GDM1 (cell line): ENCODE data around the gene BNIP2.
"Not testable (repeated sequence)": the region's sequence is repeated elsewhere in the genome, so short reads cannot be mapped to it uniquely, and the experiment has no call there.

Experiments used
- DNase-seq: peaks from one replicate; lab custom pipeline; 2025; lab: John Stamatoyannopoulos, UW

BNIP2 gene, protein sequence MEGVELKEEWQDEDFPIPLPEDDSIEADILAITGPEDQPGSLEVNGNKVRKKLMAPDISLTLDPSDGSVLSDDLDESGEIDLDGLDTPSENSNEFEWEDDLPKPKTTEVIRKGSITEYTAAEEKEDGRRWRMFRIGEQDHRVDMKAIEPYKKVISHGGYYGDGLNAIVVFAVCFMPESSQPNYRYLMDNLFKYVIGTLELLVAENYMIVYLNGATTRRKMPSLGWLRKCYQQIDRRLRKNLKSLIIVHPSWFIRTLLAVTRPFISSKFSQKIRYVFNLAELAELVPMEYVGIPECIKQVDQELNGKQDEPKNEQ

DNA sequence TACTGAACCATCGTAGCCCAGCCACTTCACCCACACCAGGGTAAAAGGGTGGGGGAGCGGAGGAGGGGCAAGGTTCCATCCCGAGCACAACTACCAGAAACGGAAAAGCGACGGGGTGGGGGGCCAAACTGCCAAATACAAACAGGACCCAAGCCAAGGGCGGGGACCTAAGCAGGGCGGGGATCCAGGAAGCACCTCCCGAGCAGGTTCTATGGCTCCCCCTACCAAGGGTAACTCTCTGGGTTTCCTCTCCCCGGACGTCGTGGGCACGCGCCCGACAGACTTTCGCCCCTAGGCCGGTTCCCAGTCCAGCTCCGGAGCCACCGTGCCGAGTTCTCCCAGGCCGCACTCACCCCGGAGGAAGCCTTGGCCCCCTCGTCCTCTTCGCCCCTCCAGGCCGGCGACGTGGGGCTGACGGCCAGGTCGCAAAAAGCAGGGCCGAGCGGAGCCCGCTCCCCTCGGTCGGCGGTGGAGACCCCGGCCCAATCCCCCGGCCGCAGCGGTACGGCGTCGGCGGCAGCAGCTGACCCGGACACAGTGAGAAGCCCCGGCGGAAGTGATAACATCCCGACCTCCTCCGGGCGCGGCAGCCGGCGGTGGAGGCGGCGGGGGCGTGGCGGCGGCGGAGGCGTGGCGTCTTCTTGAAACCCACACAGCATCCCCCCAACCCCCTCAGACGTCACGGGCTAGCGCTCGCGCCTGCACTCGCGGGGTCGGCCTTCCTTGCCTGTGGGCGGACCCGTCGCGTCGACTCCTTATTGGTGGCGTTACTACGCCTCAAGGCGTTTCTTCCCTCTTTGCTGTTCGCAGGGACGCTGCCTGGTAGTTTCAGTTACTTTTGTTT is at the start of gene BNIP2:
BNIP2 (minus strand) TSS at position 539 of the 844 bp plus-strand sequence. CDS start 6,863 bp downstream, outside the sequence.
- peak; percentile 99 for DNase-seq

DNA sequence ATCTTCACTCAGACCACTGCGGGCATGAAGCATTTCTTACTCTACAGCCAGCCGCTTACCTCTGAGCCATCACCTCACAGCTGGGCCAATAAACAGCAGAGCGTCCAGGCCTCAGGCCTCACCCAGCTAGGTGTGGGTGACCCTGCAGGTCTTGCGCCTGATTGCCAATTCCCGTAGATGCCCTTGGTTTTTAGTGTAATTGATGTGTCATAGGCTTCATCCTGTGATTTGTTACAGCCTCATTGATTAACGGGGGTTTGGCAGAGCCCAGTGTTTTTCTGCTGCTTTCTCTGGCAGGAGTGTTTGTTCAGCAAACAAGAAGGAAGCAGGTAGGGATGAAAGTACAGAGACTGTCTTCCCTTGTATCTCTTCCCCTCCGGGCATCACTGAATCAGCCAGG is 49.6 kb upstream of the BNIP2 start:
- no peak for DNase-seq

DNA sequence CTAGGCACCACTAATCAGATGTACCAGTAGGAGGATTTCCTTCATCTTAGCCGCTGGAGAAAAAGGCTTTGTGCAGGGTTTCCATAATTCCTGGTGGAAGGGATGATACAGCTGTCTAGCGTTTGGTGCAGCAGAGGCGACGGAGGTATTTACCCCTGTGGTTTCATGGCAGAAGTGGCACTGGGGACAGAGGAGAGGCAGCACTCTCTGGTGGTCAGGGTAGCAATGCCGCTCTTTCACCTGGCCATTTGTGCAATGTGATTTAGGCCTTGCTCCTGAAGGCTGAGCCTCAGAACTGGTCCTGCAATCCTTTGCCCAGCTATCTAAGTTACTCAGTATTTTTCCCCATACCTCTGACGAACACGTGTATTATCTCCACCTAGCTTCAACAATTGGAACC is 47.1 kb upstream of the BNIP2 start:
- DNase-seq: no peak

DNA sequence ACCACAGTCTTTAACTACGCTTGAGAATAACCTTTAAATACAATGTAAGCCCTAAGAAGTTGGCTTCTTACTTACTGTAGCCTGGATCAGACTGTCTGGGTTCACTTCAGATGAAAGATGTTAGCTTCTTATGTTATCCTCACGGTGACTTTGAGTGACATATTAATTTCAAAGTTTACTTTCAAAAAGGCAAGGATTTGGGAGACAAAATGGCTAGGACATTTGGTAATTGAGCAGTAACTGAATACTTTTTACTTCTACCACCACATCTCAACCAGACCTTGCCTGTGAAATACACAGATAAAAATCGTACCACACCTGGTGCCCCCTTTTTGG is 36.0 kb upstream of the BNIP2 start:
- no peak for DNase-seq

DNA sequence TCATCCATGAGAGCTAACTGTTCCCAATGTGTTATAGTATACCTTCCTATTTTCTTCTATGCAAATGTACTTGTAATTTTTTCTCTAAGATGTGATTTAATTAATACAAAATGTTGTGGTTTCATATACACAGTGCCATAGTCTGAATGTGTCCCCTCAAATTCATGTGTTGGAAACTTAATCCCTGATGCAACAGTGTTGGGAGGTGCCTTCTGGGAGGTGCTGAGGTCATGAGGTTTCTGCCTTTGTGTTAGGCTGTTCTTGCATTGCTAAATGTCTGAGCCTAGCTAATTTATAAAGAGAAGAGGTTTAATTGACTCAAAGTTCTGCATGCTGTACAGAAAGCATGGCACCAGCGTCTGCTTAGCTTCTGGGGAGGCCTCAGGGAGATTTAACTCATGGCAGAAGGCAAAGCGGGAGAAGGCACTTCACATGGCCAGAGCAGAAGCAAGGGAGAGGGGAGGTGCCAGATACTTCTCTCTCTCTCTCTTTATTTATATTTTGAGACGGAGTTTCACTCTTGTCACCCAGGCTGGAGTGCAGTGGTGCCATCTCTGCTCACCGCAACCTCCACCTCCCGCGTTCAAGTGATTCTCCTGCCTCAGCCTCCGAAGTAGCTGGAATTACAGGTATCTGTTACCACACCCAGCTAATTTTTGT is 34.7 kb upstream of the BNIP2 start:
- no peak for DNase-seq

DNA sequence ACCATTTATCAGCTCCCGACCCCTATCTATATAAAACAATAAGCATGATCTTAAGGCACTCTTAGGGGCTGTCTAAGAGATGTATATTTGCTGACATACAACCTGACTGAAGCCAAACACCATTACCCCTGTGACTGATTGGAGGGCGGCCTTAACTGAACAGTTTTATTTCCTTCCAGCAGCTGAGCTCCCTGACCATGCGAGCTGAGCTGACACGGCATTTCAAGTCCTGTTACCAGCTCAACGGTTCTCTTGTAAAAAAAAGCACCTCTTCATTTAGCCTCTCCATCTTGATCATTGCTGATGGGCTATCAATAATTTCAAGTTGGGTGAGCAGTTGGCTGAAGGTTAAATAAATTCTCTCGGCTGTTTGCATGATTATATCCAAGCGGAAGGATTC is 33.4 kb upstream of the BNIP2 start:
- no peak for DNase-seq

DNA sequence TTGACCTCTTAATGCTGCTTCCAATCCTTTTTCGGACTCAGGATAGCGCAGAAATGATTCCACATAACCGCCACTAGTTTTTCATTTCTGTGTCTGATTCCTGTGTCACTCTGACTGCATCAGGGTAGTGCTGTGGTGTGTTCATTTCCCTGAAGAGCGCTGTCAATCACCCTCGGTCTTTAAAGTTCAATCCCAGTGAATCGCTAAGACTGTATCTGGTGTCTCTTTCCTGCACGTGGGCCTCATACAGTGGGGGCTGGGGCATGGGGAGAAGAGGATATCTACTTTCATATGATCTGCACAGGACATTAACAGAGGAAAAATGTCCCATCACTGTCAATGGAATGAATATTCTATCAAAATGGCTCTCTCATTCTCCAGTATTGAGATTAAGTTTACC is 32.9 kb upstream of the BNIP2 start:
- no peak for DNase-seq

DNA sequence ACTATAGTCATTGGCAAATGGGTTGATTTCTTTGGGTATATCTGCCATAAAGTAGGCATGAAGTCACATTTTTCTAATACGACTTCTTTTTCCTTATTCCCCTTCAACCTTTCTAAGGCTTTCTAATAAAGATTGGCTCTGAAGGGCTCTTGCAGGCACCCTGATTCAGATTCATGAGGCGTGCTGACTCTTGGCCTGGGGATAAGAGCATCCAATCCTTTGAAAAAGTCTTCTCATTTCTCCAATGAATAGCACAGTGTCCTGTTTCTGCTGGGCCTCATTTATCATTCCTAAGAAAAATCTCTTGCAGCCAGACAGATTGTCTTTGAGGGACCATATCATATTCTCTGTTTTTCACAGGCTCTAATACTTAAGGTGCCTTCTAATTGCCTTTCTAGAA is 32.3 kb upstream of the BNIP2 start:
- DNase-seq: no peak

DNA sequence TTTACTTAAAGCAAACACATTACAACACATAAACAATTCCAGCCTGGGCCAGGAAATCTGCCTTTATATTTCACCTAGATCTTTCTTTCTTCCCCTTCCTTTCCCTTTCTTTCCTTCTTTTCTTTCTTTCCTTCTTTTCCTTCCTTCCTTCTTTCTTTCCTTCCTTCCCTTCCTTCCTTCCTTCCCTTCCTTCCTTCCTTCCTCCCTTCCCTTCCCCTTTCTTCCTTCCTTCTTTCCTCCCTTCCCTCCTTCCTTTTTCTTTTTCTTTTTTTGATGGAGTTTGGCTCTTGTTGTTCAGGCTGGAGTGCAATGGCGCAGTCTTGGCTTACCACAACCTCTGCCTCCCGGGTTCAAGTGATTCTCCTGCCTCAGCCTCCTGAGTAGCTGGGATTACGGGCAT is 24.1 kb upstream of the BNIP2 start:
- DNase-seq: no peak

DNA sequence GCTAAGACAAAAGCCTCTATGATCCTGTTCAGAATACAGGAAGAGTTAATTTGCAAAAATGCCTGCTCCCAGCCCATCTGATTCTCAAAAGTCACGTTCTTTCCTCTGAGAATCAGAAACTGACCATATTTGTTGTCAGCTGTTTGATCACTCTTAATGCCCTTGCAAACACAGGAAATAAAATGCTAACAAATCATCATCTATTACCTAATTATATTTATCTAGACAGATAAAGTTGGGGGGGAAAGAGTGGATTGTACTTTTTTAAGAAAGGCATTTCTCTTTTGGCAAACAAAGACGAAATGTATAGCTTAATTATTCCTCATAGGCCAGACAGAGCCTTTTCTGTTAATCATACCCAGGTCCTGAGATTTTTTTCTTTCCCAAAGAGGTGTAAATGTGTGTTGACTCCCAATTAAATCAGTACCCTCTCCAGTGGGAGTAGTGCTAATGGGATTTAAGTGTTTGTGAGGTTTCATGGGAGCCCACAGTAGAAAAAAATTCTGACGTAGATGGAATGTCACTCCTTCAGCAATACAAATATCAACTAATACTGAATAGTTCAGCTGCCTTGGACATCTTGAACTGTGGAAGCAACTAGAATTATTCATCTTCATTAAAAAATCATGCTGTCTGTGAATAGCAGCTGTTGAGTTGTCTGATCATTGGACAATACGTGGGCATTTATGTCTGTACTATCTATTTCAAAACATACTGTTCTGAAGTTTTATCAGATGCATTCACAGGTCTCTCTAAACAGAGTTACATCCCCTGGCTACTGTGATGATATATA is 22.5 kb upstream of the BNIP2 start:
- no peak for DNase-seq

DNA sequence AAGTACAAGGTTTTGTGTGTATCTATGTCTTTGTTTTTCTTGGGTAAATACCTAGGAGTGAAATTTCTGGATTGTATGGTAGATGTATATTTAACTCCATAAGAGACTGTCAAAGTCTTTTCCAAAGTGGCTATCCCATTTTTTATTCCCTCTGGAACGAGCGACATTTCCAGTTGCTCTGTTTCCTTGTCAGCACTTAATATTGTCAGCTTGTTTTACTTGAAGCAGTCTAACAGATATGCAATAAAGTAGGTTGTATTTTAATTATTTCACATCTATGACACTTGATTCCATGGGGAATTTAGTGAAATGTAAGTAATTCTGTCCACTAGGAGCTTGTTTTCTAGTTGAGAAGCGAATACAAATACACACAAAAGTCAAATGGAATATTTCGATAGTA is 18.5 kb upstream of the BNIP2 start:
- DNase-seq: no peak

DNA sequence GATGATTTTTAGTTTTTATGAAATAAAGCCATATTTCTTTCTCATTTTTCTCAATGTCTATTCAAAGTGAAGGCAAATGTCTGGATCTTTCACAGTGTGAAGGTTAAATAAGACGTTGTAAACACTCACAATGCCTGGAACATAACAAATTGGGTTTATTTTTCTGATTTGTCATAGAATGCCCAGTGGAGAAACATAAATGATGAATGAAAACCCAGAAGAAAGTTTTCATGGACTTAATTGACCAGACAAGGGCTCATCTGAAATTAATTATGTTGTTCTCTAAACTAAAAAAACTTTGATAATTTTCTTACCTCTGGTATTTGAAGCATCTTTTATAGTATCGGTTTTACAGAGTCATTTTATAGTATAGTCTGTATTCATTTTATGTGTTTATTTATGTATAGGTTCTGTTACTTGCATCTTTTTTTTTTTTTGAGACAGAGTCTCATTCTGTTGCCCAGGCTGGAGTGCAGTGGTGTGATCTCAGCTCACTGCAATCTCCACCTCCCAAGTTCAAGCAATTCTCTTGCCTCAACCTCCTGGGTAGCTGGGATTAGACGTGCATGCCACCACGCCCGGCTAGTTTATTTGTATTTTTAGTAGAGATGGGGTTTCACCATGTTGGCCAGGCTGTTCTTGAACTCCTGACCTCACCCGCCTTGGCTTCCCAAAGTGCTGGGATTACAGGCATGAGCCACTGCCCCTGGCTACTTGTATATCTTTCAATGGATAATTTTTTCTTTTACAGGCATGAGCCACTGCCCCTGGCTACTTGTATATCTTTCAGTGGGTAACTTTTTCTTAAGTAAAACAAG is 15.1 kb upstream of the BNIP2 start:
- no peak for DNase-seq

DNA sequence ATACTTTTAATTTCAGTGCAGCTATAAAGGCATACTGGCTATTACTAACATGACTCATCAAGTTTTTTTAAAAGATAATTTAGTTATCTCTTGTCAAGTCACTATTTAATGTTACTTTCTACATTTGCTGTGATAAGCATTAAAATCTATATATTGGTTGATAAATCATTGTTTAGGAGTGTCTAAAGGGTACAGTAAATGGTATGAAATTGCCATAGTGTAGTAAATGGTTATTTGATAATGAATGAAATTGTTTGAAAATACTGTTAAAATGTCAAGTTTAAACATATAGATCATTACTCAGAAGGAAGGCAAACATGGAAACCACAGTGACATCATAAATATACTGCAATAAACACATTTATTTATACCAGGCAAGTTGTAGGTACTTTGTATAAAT is 13.2 kb upstream of the BNIP2 start:
- no peak for DNase-seq

DNA sequence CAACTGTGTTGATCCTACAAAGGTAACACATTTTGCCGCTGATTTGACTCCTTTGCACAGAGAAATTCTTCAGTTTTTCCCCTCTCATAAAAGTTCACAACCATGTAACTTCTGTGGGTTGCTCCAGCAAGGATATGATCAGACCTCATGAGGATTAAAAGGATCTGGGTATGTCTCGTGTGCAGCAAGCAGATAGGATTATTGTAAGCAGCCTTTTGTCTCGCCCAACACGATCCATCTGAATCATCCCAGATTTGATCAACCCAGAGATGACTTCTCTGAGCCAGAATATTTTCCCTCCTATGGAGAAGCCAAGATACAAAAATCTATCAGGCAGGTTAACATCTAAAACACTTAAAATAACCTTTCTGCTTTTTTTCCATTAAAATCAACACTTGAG is 12.8 kb upstream of the BNIP2 start:
- no peak for DNase-seq

DNA sequence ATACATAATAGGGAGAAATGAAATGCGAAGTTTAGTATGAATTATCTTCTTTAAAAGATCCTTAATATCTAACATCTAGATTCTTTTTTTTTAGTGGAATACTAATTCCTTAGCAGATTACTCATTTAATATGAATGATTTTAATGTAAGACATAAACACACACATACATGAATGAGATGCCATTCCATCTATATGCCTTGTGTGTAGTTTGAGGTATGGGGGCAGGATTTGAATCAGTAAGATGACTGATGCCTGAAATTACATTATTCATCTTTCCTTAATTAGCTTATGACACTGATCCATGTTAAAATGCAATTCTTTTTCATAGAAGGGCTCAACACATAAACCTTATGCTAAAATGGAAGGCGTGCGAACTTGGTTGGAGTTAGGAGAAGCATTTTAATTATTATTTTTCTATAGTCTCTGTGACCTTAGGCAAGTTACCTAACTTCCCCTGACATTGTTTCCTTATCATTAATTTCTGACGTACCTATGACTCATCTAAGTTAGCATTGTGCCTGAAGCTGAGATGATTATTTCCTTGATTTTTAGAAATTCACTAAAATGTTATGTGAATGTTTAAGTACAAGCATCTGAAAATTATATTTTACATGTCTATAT is 10.8 kb upstream of the BNIP2 start:
- DNase-seq: no peak

DNA sequence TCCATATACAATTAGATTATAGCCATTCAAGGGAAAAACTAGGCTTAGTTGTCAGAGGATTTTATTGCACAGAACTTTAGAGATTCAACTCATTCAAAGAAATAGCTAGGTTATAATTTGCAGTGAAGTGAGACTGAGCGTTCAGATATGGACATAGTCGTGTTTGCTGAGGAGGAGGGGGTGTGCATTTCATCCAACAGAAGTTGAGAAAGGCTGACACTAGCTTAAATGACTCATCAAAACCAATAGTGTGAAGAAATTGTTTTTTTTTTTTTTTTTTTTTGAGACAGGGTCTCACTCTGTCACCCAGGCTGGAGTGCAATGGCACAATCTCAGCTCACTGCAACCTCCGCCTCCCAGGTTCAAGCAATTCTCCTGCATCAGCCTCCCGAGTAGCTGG is 8.9 kb upstream of the BNIP2 start:
- not testable (repeated sequence) for DNase-seq

DNA sequence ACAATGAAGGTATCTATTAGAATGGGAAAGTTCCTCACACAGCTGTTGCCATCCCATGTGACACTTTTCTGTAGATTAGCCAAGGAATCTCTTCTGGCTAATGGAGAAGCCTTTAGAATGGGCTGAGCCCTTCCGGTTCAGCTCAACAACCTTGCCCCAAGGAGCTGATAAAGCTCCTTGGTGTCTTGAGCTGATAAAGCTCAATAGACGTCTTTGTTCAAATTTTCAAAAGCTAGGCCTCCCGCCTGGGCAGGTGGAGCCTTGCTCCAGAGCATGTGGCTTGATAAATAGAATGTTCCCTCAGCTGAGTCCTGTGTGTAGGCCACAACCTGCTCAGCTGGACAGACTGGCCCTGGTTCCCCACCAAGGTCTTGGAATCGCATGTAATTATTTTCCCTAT is 7.2 kb upstream of the BNIP2 start:
- DNase-seq: no peak

DNA sequence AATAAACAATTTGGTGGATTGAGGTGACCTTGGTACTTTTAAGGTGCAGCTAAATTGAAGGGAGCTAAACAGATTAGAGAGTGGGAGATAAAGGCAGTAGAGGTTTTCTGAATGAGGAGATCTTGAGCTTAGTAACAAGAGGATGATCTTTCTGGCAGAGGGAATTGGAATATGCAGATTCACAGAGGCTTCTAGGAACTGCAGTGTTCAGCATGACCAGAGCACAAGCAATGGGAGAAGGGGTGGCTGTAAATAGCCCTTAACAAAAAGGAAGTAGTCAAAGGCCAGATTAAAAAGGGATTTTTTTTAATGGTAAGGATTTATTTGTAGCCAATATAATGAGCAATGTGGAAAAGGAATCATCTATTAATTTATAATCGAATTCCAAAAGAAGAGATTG is 5.7 kb upstream of the BNIP2 start:
- DNase-seq: no peak

DNA sequence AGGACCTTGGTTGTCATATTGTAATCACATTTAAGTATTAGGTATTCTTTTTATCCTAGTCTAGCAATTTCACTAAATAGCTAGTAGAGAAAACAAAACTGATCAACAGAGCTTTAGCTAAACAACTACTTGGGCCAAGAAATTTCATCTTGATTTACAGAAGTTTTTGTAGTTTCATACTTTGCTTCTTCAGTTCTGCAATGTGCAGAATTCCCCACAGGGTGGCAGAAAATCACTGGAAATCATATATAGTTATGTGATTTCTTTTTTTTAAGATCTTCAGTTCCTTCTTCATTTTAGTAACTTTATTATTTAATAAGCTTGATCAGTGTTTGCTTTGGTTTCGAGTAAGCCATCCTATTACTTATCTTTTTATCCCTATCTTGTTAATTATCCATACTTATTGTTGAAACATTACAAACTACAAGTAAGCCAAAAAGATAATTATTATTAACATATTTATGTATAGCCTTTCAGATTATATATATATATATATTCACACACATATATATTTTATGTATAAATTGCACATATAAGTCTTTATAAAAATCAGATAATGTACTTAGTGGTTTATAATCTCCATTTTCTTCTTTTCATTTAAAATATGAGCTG is 2.2 kb upstream of the BNIP2 start:
- DNase-seq: peak; percentile 14

DNA sequence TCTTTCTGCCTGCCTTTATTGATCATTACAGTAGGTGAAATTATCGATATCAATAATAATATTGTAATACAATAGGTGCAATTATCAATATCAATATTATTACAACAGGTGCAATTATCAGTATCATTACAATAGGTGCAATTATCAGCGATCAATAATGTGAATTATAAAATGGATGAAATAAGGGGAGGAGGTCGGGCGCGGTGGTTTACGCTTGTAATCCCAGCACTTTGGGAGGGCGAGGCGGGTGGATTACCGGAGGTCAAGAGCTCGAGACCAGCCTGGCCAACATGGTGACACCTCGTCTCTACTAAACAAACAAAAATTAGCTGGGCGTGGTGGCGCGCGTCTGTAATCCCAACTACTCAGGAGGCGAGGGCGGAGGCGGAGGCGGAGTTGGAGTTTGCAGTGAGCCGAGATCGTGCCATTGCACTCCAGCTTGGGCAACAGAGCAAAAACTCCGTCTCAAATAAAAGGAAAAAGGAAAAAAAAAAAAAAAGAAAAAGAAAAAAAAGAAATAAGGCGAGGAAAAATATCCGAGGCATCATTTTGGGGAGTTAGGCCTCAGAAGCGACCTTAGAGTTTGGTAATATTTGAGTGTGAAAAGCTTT is 611 bp upstream of the BNIP2 start:
- DNase-seq: peak; percentile 68
